Heart left ventricle (tissue), 13 donors: ENCODE data around the gene SH3BP5.

Experiments
- POLR2A ChIP-seq, 2 donors: fragments of 450-650 bp; IDR thresholded peaks; one replicate each; pipeline ENCODE4 v1.6.1; 2017; ENCODE audit warnings: antibody characterized with exemption in 2 of 2, mild to moderate bottlenecking in 2 of 2, moderate library complexity in 2 of 2
- TF ChIP-seq, protein P1 (sequence below), 12 donors: fragments of 200-600 bp; sonication (generic) in 4 of 12; IDR thresholded peaks; one replicate each; pipeline versions ENCODE4 v1.5.0 to v1.8.0; 2018 to 2022; ENCODE audit warnings: antibody characterized with exemption in 12 of 12, mild to moderate bottlenecking in 5 of 12
- donor health status: ischemic (EF 13 %, LVEDD 7.1; RV severe dilation, severe dysfunction).
- donor health status: DM: no; HTN: yes; CAD: no.
- donor health status: DM: no; HTN: no; CAD: no.
- donor health status: ischemic (EF 25% LVEDD 6.9; RV normal size, moderate dysfunction).
- donor health status: ischemic (EF 25% LVEDD 5.7; RV mildly dilated, moderate dysfunction).
- donor health status: ischemic (EF 35%, LVEDD 5.7; RV mildly dilated, moderate dysfunction).
- donor health status: nonischemic (EF 11% LVEDD 7.7; RV severe dilation, severe dysfunction).
- donor health status: DM: yes; HTN: yes; CAD: no.
- donor health status: PGD.
- donor health status: ischemic (EF 29% LVEDD 5.4; RV normal size, mild dysfunction).
- donor health status: nonischemic (EF 23%, LVEDD 6.1; RV moderate dilation, normal function).

DNA sequence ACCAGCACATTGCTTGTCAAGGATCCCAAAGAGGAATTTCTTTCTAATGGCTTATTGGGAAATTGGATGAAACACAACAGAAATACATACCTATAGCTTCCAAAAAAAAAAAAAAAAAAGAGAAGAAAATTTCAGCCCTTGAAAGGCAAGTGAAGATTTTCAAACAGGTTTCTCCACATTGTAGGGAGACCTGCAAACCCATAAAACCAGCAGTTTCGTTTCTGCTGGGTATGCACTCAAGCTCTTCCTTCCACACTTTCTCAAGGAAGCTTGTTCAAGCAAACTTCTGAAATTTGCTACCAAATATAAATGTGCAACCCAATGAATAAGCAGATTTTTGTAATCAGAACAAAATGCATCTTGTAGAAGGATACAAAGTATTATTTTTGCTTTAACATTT lies 15.9 kb upstream of the SH3BP5 start:
- TF ChIP-seq, protein P1, sequence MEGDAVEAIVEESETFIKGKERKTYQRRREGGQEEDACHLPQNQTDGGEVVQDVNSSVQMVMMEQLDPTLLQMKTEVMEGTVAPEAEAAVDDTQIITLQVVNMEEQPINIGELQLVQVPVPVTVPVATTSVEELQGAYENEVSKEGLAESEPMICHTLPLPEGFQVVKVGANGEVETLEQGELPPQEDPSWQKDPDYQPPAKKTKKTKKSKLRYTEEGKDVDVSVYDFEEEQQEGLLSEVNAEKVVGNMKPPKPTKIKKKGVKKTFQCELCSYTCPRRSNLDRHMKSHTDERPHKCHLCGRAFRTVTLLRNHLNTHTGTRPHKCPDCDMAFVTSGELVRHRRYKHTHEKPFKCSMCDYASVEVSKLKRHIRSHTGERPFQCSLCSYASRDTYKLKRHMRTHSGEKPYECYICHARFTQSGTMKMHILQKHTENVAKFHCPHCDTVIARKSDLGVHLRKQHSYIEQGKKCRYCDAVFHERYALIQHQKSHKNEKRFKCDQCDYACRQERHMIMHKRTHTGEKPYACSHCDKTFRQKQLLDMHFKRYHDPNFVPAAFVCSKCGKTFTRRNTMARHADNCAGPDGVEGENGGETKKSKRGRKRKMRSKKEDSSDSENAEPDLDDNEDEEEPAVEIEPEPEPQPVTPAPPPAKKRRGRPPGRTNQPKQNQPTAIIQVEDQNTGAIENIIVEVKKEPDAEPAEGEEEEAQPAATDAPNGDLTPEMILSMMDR (IDR thresholded peaks at IDR 0.05): no peak
- TF ChIP-seq POLR2A (IDR thresholded peaks at IDR 0.05): no peak
